NOMO-1 treated with dmso at 0.1 percent for 144 hours (cell line): ENCODE data around the gene MGST2.

Experiments used
- DNase-seq: peaks from one replicate; lab custom pipeline; 2025; ENCODE audit not compliant: unreplicated experiment; lab: John Stamatoyannopoulos, UW

MGST2 gene

DNA sequence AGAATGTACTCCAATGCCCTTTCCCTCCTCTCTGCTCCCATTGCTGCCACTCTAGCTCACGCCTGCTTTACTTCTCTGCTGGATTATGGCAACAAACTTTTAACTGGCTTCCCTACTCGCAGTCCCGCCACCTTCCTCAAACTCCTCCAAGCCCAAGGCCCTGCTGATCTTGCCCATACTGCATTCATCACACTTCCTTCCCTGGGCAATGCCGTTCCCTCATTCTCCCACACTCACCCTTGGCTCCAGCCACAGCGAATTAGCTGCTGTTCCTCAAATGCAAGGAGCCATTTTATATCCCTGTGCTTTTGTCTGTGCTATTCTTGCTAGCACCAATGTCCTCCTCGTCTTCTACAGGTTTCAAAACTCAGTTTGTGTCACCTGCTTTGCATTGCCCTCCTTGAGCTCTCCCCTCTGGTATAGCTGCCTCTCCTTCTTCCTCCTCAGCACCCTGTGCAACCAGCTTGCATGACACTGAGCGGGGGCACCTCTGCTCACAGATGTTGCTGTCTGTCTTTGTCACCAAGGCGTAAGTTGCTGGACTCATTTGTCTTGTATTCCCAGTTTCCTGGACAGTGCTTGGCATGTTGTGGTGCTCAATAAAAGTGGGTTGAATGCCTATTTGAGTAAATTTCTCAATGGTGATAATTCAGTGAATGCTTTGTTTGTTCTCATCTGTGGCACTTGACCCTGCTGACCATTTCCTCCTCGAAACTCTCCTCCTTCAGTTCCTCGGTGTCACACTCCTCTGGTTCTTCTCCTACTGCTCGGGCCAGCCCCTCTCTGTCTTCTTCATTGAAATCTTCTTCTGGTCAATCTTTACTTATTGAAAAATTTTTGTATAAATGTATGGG is 22.4 kb upstream of the MGST2 start:
- no peak for DNase-seq

GRCh38 chr4:139645458-139645857 is 20.2 kb upstream of the MGST2 start:
- DNase-seq, result no peak

- DNase-seq, result no peak
These were observed 18.4 kb upstream of the MGST2 start for GRCh38 chr4:139647184-139647583.

DNA sequence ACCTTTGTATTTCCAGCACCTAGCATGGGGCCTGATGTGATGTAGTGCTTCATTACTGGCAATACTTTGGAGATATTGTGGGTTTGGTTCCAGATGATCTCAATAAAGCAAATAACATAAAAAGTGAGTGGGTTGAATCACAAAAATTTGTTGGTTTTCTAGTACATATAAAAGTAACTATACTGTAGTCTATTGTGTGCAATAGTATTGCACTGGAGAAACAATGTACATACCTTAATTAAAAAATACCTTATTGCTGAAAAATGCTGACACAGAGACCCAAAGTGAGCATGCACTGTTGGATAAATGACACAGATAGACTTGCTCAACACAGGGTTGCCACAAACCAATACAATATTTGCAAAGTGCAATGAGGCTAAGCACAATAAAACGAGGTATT is 17.7 kb upstream of the MGST2 start:
- no peak for DNase-seq

- peak; percentile 25 for DNase-seq
These were observed 14.1 kb upstream of the MGST2 start for GRCh38 chr4:139651282-139652194.

GRCh38 chr4:139654516-139654915 is 11.1 kb upstream of the MGST2 start:
- DNase-seq, result no peak

GRCh38 chr4:139655116-139655515 is 10.5 kb upstream of the MGST2 start:
- DNase-seq, result no peak

- DNase-seq, result peak; percentile 62
These were observed 8.8 kb upstream of the MGST2 start for GRCh38 chr4:139656614-139657486.

GRCh38 chr4:139658185-139658584 is 7.4 kb upstream of the MGST2 start:
- DNase-seq, result no peak

DNA sequence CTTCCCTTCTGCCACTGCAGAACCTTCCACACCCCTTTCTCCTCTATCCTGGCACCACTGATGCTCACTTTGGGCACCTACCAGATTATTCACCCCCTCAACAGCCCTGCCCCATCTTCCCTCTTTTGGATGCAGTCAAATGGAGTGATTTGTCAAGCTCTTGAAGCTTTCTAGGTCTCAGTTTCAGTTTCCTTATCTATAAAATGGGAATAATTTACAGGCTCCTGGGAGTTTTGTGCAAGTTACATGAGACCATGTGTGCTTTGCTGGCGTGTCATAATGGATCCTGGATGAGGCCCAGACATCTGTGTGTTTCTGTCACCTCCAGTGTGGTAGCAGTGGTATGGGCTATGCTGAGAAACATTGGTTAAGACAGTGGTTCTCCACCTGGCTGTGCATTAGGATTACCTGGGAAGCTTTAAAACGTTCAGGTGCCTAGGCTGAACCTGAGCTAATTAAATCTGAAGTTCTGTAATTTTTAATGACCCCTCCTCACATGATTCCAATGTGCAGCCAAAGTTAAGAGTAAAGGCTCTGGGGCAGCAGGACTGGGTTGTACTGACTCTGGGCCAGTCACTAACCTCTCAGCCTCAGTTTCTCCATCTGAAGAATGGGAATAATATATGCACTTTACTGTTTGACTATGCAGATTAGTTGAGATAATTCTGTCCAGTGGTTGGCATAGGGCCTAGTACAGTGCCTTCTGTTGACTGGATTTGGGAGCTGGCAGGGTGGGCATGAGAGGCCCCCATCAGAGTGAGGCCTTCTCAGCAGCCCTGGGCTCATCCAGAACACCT is 6.8 kb upstream of the MGST2 start:
- no peak for DNase-seq

GRCh38 chr4:139659735-139660424 is 5.7 kb upstream of the MGST2 start:
- DNase-seq, result no peak

- peak; percentile 34 for DNase-seq
These were observed 5.0 kb upstream of the MGST2 start for GRCh38 chr4:139660568-139661043.

- no peak for DNase-seq
These were observed 2.0 kb upstream of the MGST2 start for GRCh38 chr4:139663561-139664138.

DNA sequence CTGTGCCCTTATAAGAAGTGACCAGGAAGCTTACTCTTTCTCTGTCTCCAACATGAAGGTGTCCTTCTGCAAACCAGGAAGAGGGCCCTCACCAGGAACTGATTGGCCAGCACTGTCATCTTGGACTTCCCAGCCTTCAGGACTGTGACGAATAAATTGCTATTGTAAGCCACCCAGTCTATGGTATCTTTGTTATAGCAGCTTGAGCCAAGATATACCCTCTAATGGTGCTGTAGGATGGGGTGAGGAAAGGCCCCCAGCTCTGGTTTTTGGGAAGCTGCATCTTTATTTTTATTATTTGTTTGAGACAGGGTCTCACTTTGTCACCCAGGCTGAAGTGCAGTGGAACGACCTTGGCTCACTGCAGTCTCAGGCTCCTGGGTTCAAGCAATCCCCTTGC is 1.2 kb upstream of the MGST2 start:
- DNase-seq, result no peak

DNA sequence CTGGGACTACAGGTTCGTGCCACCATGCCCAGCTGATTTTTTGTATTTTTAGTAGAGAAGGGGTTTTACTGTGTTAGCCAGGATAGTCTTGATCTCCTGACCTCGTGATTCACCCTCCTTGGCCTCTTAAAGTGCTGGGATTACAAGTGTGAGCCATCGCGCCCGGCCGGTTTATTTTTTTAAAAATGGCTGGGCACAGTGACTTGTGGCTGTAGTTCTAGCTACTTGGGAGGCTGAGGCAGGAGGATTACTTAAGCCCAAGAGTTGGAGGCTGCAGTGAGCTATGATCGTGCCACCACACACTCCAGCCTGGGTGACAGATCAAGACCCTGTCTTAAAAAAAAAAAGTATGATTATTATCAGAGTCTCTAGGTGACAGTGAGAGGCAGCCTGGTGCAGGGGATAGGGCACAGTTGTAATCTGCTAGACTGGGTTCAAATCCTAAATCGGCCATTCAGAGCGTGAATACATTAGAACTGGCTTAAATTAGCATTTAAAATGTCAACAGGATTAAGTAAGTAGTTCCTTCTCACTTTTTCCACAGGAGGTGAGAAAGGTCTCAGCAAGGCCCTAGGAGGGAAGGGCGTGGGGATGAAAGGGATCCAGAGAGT is 435 bp upstream of the MGST2 start:
- DNase-seq, result no peak

- peak; percentile 64 for DNase-seq
These were observed 1.2 kb downstream of the MGST2 start for GRCh38 chr4:139666735-139667281.

DNA sequence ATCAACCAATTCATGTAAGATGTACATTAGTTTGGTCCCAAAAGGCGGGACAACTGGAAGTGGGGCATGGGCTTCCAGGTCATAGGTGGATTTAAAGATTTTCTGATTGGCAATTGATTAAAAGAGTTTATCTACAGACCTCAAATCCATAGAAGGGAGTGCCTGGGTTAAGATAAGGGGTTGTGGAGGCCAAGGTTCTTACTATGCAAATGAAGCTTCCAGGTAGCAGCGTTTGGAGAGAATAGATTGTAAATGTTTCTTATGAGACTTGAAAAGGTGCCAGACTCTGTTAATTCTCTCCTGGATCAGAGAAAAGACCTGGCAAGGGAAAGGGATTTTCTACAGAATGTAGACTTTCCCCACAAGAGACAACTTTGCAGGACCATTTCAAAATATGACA is 2.4 kb downstream of the MGST2 start:
- DNase-seq, result no peak

GRCh38 chr4:139668658-139669201 is 3.1 kb downstream of the MGST2 start:
- DNase-seq, result no peak
